MCF 10A (cell line): ENCODE data around the gene HOPX. TPM values are rescaled to one million over a fixed set of nuclear protein-coding genes. Genes with fewer than 3 reads are reported as not detected.
"Not testable (repeated sequence)": the region's sequence is repeated elsewhere in the genome, so short reads cannot be mapped to it uniquely, and the experiment has no call there.

Source experiments
- BruUV-seq: library from RNA; stranded (reverse); fragments of 400-500 nt; replicated peaks from 2 replicates; lab custom pipeline; 2021; lab: Mats Ljungman, UMichigan
- CTCF ChIA-PET: fragments of 300-600 bp; sonication (Branson Sonifier 250); formaldehyde crosslinking; extraction: SDS; loops from one replicate; lab custom pipeline; 2021; ENCODE audit warnings: antibody characterized with exemption, inconsistent platforms; lab: Yijun Ruan, JAX
- POLR2A ChIA-PET: fragments of 300-600, 350-650 bp; sonication (Branson Sonifier 250); formaldehyde crosslinking; extraction: SDS; loops from one replicate; lab custom pipeline; 2020; ENCODE audit warnings: antibody characterized with exemption, inconsistent platforms; lab: Yijun Ruan, JAX
- DNase-seq: peaks from one replicate; pipeline ENCODE4 v3.0.0-alpha.2; 2018; ENCODE audit not compliant: unreplicated experiment
- H3K27ac Mint-ChIP-seq: one replicate; pipeline ENCODE4 v1.8.0; 2022; ENCODE audit warnings: mild to moderate bottlenecking, low read depth, mixed read lengths; ENCODE audit not compliant: unreplicated experiment
- H3K27me3 Mint-ChIP-seq: one replicate; pipeline ENCODE4 v1.8.0; 2022; ENCODE audit warnings: mixed read lengths; ENCODE audit not compliant: insufficient read depth, unreplicated experiment
- H3K36me3 Mint-ChIP-seq: one replicate; pipeline ENCODE4 v1.8.0; 2022; ENCODE audit warnings: mild to moderate bottlenecking, moderate library complexity, mixed read lengths; ENCODE audit not compliant: insufficient read depth, unreplicated experiment
- H3K4me1 Mint-ChIP-seq: one replicate; pipeline ENCODE4 v1.8.0; 2022; ENCODE audit warnings: mixed read lengths; ENCODE audit not compliant: insufficient read depth, unreplicated experiment
- H3K4me3 Mint-ChIP-seq: one replicate; pipeline ENCODE4 v1.8.0; 2022; ENCODE audit warnings: mild to moderate bottlenecking, moderate library complexity, mixed read lengths; ENCODE audit not compliant: unreplicated experiment
- H3K9me3 Mint-ChIP-seq: one replicate; pipeline ENCODE4 v1.8.0; 2022; ENCODE audit warnings: mixed read lengths; ENCODE audit not compliant: unreplicated experiment
- CTCF ChIP-seq: fragments of 200-600 bp; IDR thresholded peaks from one replicate; pipeline ENCODE4 v1.8.0; 2022; ENCODE audit warnings: antibody characterized with exemption, mild to moderate bottlenecking; ENCODE audit not compliant: unreplicated experiment
- intact Hi-C: fragments of 100-400 bp; cut with micrococcal nuclease; formaldehyde crosslinking; loops from 2 replicates; pipeline ENCODE4 v1.14.1; 2022
- total RNA-seq: library from RNA; stranded (reverse); gene quantifications from 2 replicates; pipeline ENCODE4 v1.2.3, GENCODE V29; 2022

The HOPX gene
- total RNA-seq, 1 experiment from 2014 or later = not detected

GRCh38 chr4:56701161-56701480 is 20.0 kb upstream of the HOPX start:
- DNase-seq = no peak
- Mint-ChIP-seq H3K27ac (no peak overlapping the region), H3K36me3 (no peaks in the 10 kb centered on the region), H3K4me1 (peaks cover 10% of the 10 kb centered on the region), H3K27me3 (no peaks in the 10 kb centered on the region), H3K9me3 (no peaks in the 10 kb centered on the region), H3K4me3 (no peak overlapping the region)
- BruUV-seq = no TSS peak
- TF ChIP-seq CTCF = no peak
- ChIA-PET CTCF (no interaction called here), POLR2A (no interaction called here)
- intact Hi-C loops = no loop called here

GRCh38 chr4:56699537-56700105 is 18.5 kb upstream of the HOPX start:
- POLR2A ChIA-PET = no interaction called here
- intact Hi-C loops = no loop called here

GRCh38 chr4:56698329-56698728 is 17.2 kb upstream of the HOPX start:
- CTCF ChIA-PET = interaction anchor here (0.6 kb wide), 1 partner anchor 14 kb away, joined by 3 read pairs; no protein-coding TSS in a partner anchor
- TF ChIP-seq CTCF = no peak
- no peaks in the 10 kb centered on the region for H3K9me3 Mint-ChIP-seq
- H3K27ac Mint-ChIP-seq = no peak overlapping the region
- BruUV-seq = no TSS peak
- no peaks in the 10 kb centered on the region for H3K36me3 Mint-ChIP-seq
- DNase-seq = no peak
- no peaks in the 10 kb centered on the region for H3K27me3 Mint-ChIP-seq
- intact Hi-C loops = no loop called here
- H3K4me1 Mint-ChIP-seq = peaks cover 17% of the 10 kb centered on the region
- H3K4me3 Mint-ChIP-seq = no peak overlapping the region
- POLR2A ChIA-PET = interaction anchor here (0.7 to 0.9 kb wide), 2 partner anchors 10 to 26 kb away, joined by 3 to 4 read pairs; no protein-coding TSS in a partner anchor

More at GRCh38 chr4:56699537-56700105, 18.5 kb upstream of the HOPX start:
- Mint-ChIP-seq H3K4me3 (no peak overlapping the region), H3K27me3 (no peaks in the 10 kb centered on the region), H3K36me3 (no peaks in the 10 kb centered on the region), H3K4me1 (peaks cover 17% of the 10 kb centered on the region), H3K27ac (no peak overlapping the region), H3K9me3 (no peaks in the 10 kb centered on the region)
- no peak for DNase-seq
- TF ChIP-seq CTCF = no peak
- no TSS peak for BruUV-seq
- CTCF ChIA-PET = no interaction called here

DNA sequence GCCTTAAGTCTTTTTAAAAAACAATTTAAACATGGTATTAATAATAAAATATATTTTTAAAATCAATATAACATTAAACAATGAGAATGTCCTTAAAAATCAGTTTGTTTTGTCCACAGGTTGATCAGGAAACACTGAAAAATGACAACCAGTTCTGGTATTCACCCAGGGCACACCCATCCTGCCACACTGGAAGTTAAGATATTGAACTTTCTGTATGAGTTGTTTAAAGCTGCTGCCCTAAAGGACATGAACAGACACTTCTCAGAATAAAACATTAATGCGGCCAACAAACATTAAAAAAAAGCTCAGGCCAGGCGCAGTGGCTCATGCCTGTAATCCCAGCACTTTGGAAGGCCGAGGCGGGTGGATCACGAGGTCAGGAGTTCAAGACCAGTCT is 15.0 kb upstream of the HOPX start:
- Mint-ChIP-seq H3K9me3 (no peaks in the 10 kb centered on the region), H3K36me3 (no peaks in the 10 kb centered on the region), H3K4me3 (no peak overlapping the region), H3K4me1 (peaks cover 17% of the 10 kb centered on the region), H3K27me3 (no peaks in the 10 kb centered on the region), H3K27ac (peak overlapping the region; percentile 81)
- CTCF ChIA-PET = interaction anchor here (1.5 kb wide), 1 partner anchor 55 kb away, joined by 5 read pairs; no protein-coding TSS in a partner anchor
- no peak for DNase-seq
- BruUV-seq = no TSS peak
- no peak for TF ChIP-seq CTCF
- intact Hi-C loops = no loop called here
- POLR2A ChIA-PET = interaction anchor here (0.9 kb wide), 1 partner anchor 73 kb away, joined by 3 read pairs; no protein-coding TSS in a partner anchor

DNA sequence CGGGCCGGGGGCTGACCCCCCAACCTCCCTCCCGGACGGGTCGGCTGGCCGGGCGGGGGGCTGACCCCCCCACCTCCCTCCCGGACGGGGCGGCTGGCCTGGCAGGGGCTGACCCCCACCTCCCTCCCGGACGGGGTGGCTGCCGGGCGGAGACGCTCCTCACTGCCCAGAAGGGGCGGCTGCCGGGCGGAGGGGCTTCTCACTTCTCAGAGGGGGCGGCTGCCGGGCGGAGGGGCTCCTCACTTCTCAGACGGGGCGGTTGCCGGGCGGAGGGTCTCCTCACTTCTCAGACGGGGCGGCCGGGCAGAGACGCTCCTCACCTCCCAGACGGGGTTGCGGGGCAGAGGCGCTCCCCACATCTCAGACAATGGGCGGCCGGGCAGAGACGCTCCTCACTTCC is 12.4 kb upstream of the HOPX start:
- H3K36me3 Mint-ChIP-seq, H3K9me3 Mint-ChIP-seq, BruUV-seq, intact Hi-C loops, CTCF ChIA-PET, POLR2A ChIA-PET, H3K27ac Mint-ChIP-seq, H3K4me3 Mint-ChIP-seq, H3K27me3 Mint-ChIP-seq, DNase-seq: not testable (repeated sequence)
- H3K4me1 Mint-ChIP-seq = peaks cover 16% of the 10 kb centered on the region
